Neural progenitor cell (in vitro differentiated cells): ENCODE results near the gene EGR4. TPM values are rescaled to one million over a fixed set of nuclear protein-coding genes. Genes with fewer than 3 reads are reported as not detected.

Experiments
- DNase-seq: peaks from one replicate; pipeline ENCODE4 v3.0.0-alpha.2; 2016; ENCODE audit warnings: low spot score
- H2AFZ ChIP-seq: fragments of 200-600 bp; sonication (generic); replicated peaks from 2 replicates; pipeline ENCODE4 v1.6.1; 2016; ENCODE audit warnings: antibody characterized with exemption
- H3F3A ChIP-seq: fragments of 200-600 bp; sonication (generic); 2 replicates; pipeline ENCODE4 v1.6.1; 2016; ENCODE audit warnings: antibody characterized with exemption, low read depth
- H3K27ac ChIP-seq: fragments of 200-600 bp; sonication (generic); 2 replicates; pipeline ENCODE4 v1.5.1; 2016; ENCODE audit warnings: mild to moderate bottlenecking
- H3K27me3 ChIP-seq: fragments of 200-600 bp; sonication (generic); 2 replicates; pipeline ENCODE4 v1.6.1; 2016; ENCODE audit warnings: mild to moderate bottlenecking, moderate library complexity
- H3K36me3 ChIP-seq: fragments of 200-600 bp; sonication (generic); 2 replicates; pipeline ENCODE4 v1.5.1; 2016
- H3K4me1 ChIP-seq: fragments of 200-600 bp; sonication (generic); 2 replicates; pipeline ENCODE4 v1.6.1; 2016; ENCODE audit warnings: mixed run types
- H3K4me2 ChIP-seq: fragments of 200-600 bp; sonication (generic); 2 replicates; pipeline ENCODE4 v1.6.1; 2016
- H3K4me3 ChIP-seq: fragments of 200-600 bp; sonication (generic); 2 replicates; pipeline ENCODE4 v1.5.1; 2016
- H3K79me2 ChIP-seq: fragments of 200-600 bp; sonication (generic); 2 replicates; pipeline ENCODE4 v1.6.1; 2016; ENCODE audit warnings: low read depth
- H3K9ac ChIP-seq: fragments of 200-600 bp; sonication (generic); 2 replicates; pipeline ENCODE4 v1.6.1; 2016
- H3K9me3 ChIP-seq: fragments of 200-600 bp; sonication (generic); 2 replicates; pipeline ENCODE4 v1.5.1; 2016; ENCODE audit warnings: low read depth
- H4K20me1 ChIP-seq: fragments of 200-600 bp; sonication (generic); 2 replicates; pipeline ENCODE4 v1.6.1; 2016; ENCODE audit warnings: low read depth
- H3K27ac Mint-ChIP-seq: 3 replicates; pipeline ENCODE4 v1.8.0; 2021; ENCODE audit warnings: mixed read lengths
- H3K27me3 Mint-ChIP-seq: 2 replicates; pipeline ENCODE4 v1.8.0; 2022; ENCODE audit warnings: low read depth, mild to moderate bottlenecking, inconsistent platforms, moderate library complexity, mixed read lengths; ENCODE audit not compliant: insufficient read depth
- H3K36me3 Mint-ChIP-seq: 3 replicates; pipeline ENCODE4 v1.8.0; 2021; ENCODE audit warnings: mixed read lengths
- H3K4me1 Mint-ChIP-seq: 3 replicates; pipeline ENCODE4 v1.8.0; 2021; ENCODE audit warnings: mixed read lengths
- H3K4me3 Mint-ChIP-seq: 3 replicates; pipeline ENCODE4 v1.8.0; 2021; ENCODE audit warnings: mild to moderate bottlenecking, moderate library complexity, mixed read lengths
- H3K9me3 Mint-ChIP-seq: 3 replicates; pipeline ENCODE4 v1.8.0; 2020; ENCODE audit warnings: mixed read lengths
- CTCF ChIP-seq: fragments of 200-600 bp; sonication (generic); IDR thresholded peaks from 2 replicates; pipeline ENCODE4 v1.5.1; 2017; ENCODE audit warnings: antibody characterized with exemption, mild to moderate bottlenecking
- EZH2 ChIP-seq: fragments of 200-600 bp; sonication (generic); IDR thresholded peaks from 2 replicates; pipeline ENCODE4 v1.6.1; 2017; ENCODE audit warnings: antibody characterized with exemption, mild to moderate bottlenecking, moderate library complexity
- EZH2phosphoT487 ChIP-seq: fragments of 200-600 bp; sonication (generic); IDR thresholded peaks from 2 replicates; pipeline ENCODE4 v1.6.1; 2017; ENCODE audit warnings: antibody characterized with exemption
- total RNA-seq: library from RNA; depleted of rRNA; stranded (reverse); fragments of >200 nt; gene quantifications from 2 replicates; pipeline ENCODE4 v1.2.3, GENCODE V29; 2015; ENCODE audit warnings: low replicate concordance

EGR4 gene
- total RNA-seq, 1 donor from 2014 or later, result not detected

- Mint-ChIP-seq H3K27ac (no peak overlapping the region), H3K4me3 (peak overlapping the region; percentile 64)
- peak overlapping the region; percentile 64 for H3K4me3 ChIP-seq
These were observed 937 bp downstream of the EGR4 start for GRCh38 chr2:73292316-73292905.

GRCh38 chr2:73291461-73292315 lies 1.7 kb downstream of the EGR4 start:
- Histone ChIP-seq H3K9ac (no peak overlapping the region), H3K79me2 (no peaks in the 10 kb centered on the region), H3F3A (peaks cover 14% of the 10 kb centered on the region), H2AFZ (no peak overlapping the region), H3K9me3 (no peaks in the 10 kb centered on the region), H3K4me2 (peak overlapping the region; percentile 74), H3K27ac (no peak overlapping the region), H4K20me1 (peaks cover 38% of the 10 kb centered on the region), H3K4me3 (peak overlapping the region; percentile 26), H3K36me3 (no peaks in the 10 kb centered on the region), H3K4me1 (peaks cover 3% of the 10 kb centered on the region), H3K27me3 (peaks cover 100% of the 10 kb centered on the region)
- H3K4me3 Mint-ChIP-seq, result peak overlapping the region; percentile 58
- no peak overlapping the region for H3K27ac Mint-ChIP-seq
- no peaks in the 10 kb centered on the region for H3K36me3 Mint-ChIP-seq
- peaks cover 83% of the 10 kb centered on the region for H3K27me3 Mint-ChIP-seq
- H3K4me1 Mint-ChIP-seq, result peaks cover 7% of the 10 kb centered on the region
- peak; percentile 79 for DNase-seq
- no peaks in the 10 kb centered on the region for H3K9me3 Mint-ChIP-seq
- peak; percentile 100 for TF ChIP-seq EZH2
- TF ChIP-seq CTCF, result peak; percentile 42
- peak; percentile 94 for TF ChIP-seq EZH2phosphoT487

More at GRCh38 chr2:73292316-73292905, 937 bp downstream of the EGR4 start:
- H3F3A ChIP-seq, result peaks cover 14% of the 10 kb centered on the region
- no peaks in the 10 kb centered on the region for H3K9me3 ChIP-seq
- DNase-seq, result no peak
- Mint-ChIP-seq H3K36me3 (no peaks in the 10 kb centered on the region), H3K27me3 (peaks cover 79% of the 10 kb centered on the region), H3K9me3 (no peaks in the 10 kb centered on the region), H3K4me1 (peaks cover 15% of the 10 kb centered on the region)
- TF ChIP-seq CTCF, result no peak
- TF ChIP-seq EZH2phosphoT487, result peak; percentile 50
- TF ChIP-seq EZH2, result peak; percentile 68
- no peak overlapping the region for H3K9ac ChIP-seq
- no peaks in the 10 kb centered on the region for H3K79me2 ChIP-seq
- H3K27ac ChIP-seq, result no peak overlapping the region
- H2AFZ ChIP-seq, result no peak overlapping the region
- H3K4me2 ChIP-seq, result peak overlapping the region; percentile 93
- H3K27me3 ChIP-seq, result peaks cover 100% of the 10 kb centered on the region
- peaks cover 3% of the 10 kb centered on the region for H3K4me1 ChIP-seq
- H4K20me1 ChIP-seq, result peaks cover 36% of the 10 kb centered on the region
- H3K36me3 ChIP-seq, result no peaks in the 10 kb centered on the region

GRCh38 chr2:73291093-73291460 lies 2.3 kb downstream of the EGR4 start:
- Histone ChIP-seq H3K79me2 (no peaks in the 10 kb centered on the region), H3K4me2 (peak overlapping the region; percentile 74), H3F3A (peaks cover 14% of the 10 kb centered on the region), H3K27me3 (peaks cover 100% of the 10 kb centered on the region), H3K4me1 (peaks cover 3% of the 10 kb centered on the region), H3K9me3 (no peaks in the 10 kb centered on the region), H4K20me1 (peaks cover 38% of the 10 kb centered on the region), H3K27ac (no peak overlapping the region), H2AFZ (no peak overlapping the region), H3K4me3 (peak overlapping the region; percentile 26), H3K36me3 (no peaks in the 10 kb centered on the region), H3K9ac (no peak overlapping the region)
- no peaks in the 10 kb centered on the region for H3K9me3 Mint-ChIP-seq
- H3K27me3 Mint-ChIP-seq, result peaks cover 81% of the 10 kb centered on the region
- no peak overlapping the region for H3K27ac Mint-ChIP-seq
- no peaks in the 10 kb centered on the region for H3K36me3 Mint-ChIP-seq
- TF ChIP-seq EZH2phosphoT487 (no peak), CTCF (no peak), EZH2 (no peak)
- peak; percentile 94 for DNase-seq
- H3K4me1 Mint-ChIP-seq, result peaks cover 7% of the 10 kb centered on the region
- peak overlapping the region; percentile 76 for H3K4me3 Mint-ChIP-seq
